Large intestine (tissue), 3 donors: Measurements from ENCODE around the gene PSEN1. TPM values are rescaled to one million over a fixed set of nuclear protein-coding genes. Genes with fewer than 3 reads are reported as not detected.

Source experiments
- DNase-seq, 2 donors: peaks; one replicate each; pipeline versions ENCODE4 v3.0.0 to v3.0.0-alpha.2; 2013
- H3K27ac ChIP-seq: one replicate; pipeline ENCODE4 v1.5.1; 2013; ENCODE audit warnings: low read length
- H3K27me3 ChIP-seq: 2 replicates; pipeline ENCODE4 v1.6.1; 2013; ENCODE audit warnings: low read length; ENCODE audit not compliant: control insufficient read depth, insufficient read depth
- H3K36me3 ChIP-seq: 2 replicates; pipeline ENCODE4 v1.6.1; 2013; ENCODE audit warnings: low read length; ENCODE audit not compliant: control insufficient read depth, insufficient read depth
- H3K4me1 ChIP-seq: one replicate; pipeline ENCODE4 v1.6.1; 2013; ENCODE audit warnings: low read length; ENCODE audit not compliant: control insufficient read depth, insufficient read depth
- H3K4me3 ChIP-seq: one replicate; pipeline ENCODE4 v1.5.1; 2013; ENCODE audit warnings: low read length
- H3K9me3 ChIP-seq: one replicate; pipeline ENCODE4 v1.6.1; 2013; ENCODE audit warnings: mild to moderate bottlenecking, low read depth, low read length, moderate library complexity; ENCODE audit not compliant: control insufficient read depth
- WGBS: methylation state at CpG from one replicate; pipeline ENCODE4 v1.1.5; 2013; ENCODE audit warnings: low lambda C conversion rate; ENCODE audit not compliant: insufficient coverage; 5-methylcytosine and 5-hydroxymethylcytosine counted together
- polyA plus RNA-seq: library from polyadenylated mRNA; unstranded; fragments of 120-200 nt; gene quantifications from one replicate; pipeline ENCODE4 v1.2.1, GENCODE V29; 2013

The PSEN1 gene
- polyA plus RNA-seq, 1 donor: 104 TPM

- Histone ChIP-seq H3K9me3 (no peaks in the 10 kb centered on the region), H3K4me1 (peaks cover 24% of the 10 kb centered on the region), H3K27me3 (no peaks in the 10 kb centered on the region), H3K27ac (no peak overlapping the region), H3K4me3 (no peak overlapping the region), H3K36me3 (peaks cover 71% of the 10 kb centered on the region)
- WGBS: 100% methylated on average over 1 of the region's 3 CpGs
- no peak for DNase-seq
These were observed 129.4 kb downstream of the PSEN1 start for GRCh38 chr14:73265721-73266046.

- no peak for DNase-seq
- no peak overlapping the region for H3K4me3 ChIP-seq
- H3K27ac ChIP-seq: no peak overlapping the region
- no CpG with 5 or more reads among the region's 7 CpGs for WGBS
- no peaks in the 10 kb centered on the region for H3K9me3 ChIP-seq
- H3K27me3 ChIP-seq: no peaks in the 10 kb centered on the region
- peaks cover 24% of the 10 kb centered on the region for H3K4me1 ChIP-seq
- peaks cover 69% of the 10 kb centered on the region for H3K36me3 ChIP-seq
These were observed 130.0 kb downstream of the PSEN1 start for GRCh38 chr14:73266317-73266716.

DNA sequence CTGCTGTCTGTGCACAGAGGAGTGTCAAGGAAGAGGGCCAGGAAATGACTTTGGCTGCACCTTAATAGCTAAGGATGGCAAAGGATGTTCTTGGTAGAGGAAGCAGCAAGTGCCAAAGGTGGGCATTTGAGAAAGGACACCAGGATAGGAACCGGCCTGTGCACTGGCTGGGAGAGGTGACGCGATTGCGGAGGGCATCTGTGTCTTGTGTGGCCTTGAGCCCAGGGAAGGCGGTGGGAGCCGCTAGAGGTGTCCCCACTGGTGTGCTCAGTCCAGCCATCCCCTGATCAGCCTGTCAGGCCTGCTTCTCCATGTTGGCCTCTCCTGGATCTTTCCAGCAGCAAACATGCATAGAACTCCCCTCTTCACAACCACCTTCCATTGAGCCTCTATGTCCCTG lies 131.2 kb downstream of the PSEN1 start:
- DNase-seq: no peak
- Histone ChIP-seq H3K4me1 (peaks cover 24% of the 10 kb centered on the region), H3K9me3 (no peaks in the 10 kb centered on the region), H3K36me3 (peaks cover 66% of the 10 kb centered on the region), H3K27ac (no peak overlapping the region), H3K27me3 (no peaks in the 10 kb centered on the region), H3K4me3 (no peak overlapping the region)
- WGBS: no CpG with 5 or more reads among the region's 6 CpGs

GRCh38 chr14:73269729-73270531 lies 133.6 kb downstream of the PSEN1 start:
- H3K36me3 ChIP-seq: peaks cover 69% of the 10 kb centered on the region
- no peaks in the 10 kb centered on the region for H3K27me3 ChIP-seq
- peaks cover 5% of the 10 kb centered on the region for H3K4me1 ChIP-seq
- peak overlapping the region; percentile 11 for H3K4me3 ChIP-seq
- H3K27ac ChIP-seq: no peak overlapping the region
- DNase-seq: peak in 1 of 2 donors; percentile 36
- no CpG with 5 or more reads among the region's 48 CpGs for WGBS
- H3K9me3 ChIP-seq: no peaks in the 10 kb centered on the region

- Histone ChIP-seq H3K27me3 (no peaks in the 10 kb centered on the region), H3K36me3 (peaks cover 66% of the 10 kb centered on the region), H3K4me1 (no peaks in the 10 kb centered on the region), H3K27ac (no peak overlapping the region), H3K9me3 (no peaks in the 10 kb centered on the region), H3K4me3 (no peak overlapping the region)
- no CpG with 5 or more reads among the region's 6 CpGs for WGBS
- DNase-seq: no peak
These were observed 136.1 kb downstream of the PSEN1 start for GRCh38 chr14:73272393-73272792.

Other genes with a start within 250 kb of the PSEN1 start
- gene DPF3, start 242.4 kb upstream of the PSEN1 start, polyA plus RNA-seq: 3.5 TPM
- gene DCAF4, start 210.0 kb upstream of the PSEN1 start, polyA plus RNA-seq: 15.3 TPM
- 14.2 TPM for gene ZFYVE1, start 109.4 kb upstream of the PSEN1 start, polyA plus RNA-seq
- 124 TPM for gene RBM25, start 78.0 kb upstream of the PSEN1 start, polyA plus RNA-seq
- gene PAPLN, start 101.0 kb downstream of the PSEN1 start, polyA plus RNA-seq: 69.1 TPM